Adrenal gland (tissue), 12 donors: ENCODE measurements around the gene BHLHA9. TPM values are rescaled to one million over a fixed set of nuclear protein-coding genes. Genes with fewer than 3 reads are reported as not detected.
"Not testable (repeated sequence)": the region's sequence is repeated elsewhere in the genome, so short reads cannot be mapped to it uniquely, and the experiment has no call there.

ENCODE experiments used
- DNase-seq, 7 donors: peaks; one replicate each; pipeline ENCODE4 v3.0.0-alpha.2; 2019 to 2020
- H3K27ac ChIP-seq, 5 donors: fragments of 200-600 bp; sonication (generic) in 4 of 5; 1 replicate in 3 of 5; 2 replicates in 2 of 5; pipeline versions ENCODE4 v1.5.1 to v1.8.0; 2016 to 2020; ENCODE audit warnings: mild to moderate bottlenecking in 1 of 5
- H3K27me3 ChIP-seq: fragments of 200-600 bp; 2 replicates; pipeline ENCODE4 v1.8.0; 2021
- H3K36me3 ChIP-seq, 2 donors: fragments of 200-600 bp; replicated peaks in 1 of 2; 1 replicate in 1 of 2; 2 replicates in 1 of 2; pipeline versions ENCODE4 v1.5.1 to v1.8.0; 2018 to 2022
- H3K4me1 ChIP-seq, 2 donors: fragments of 200-600 bp; replicated peaks in 1 of 2; 1 replicate in 1 of 2; 2 replicates in 1 of 2; pipeline versions ENCODE4 v1.5.1 to v1.8.0; 2018 to 2021
- H3K4me3 ChIP-seq, 4 donors: fragments of 200-600 bp; sonication (generic) in 3 of 4; one replicate each; pipeline ENCODE4 v1.5.1; 2016 to 2018
- H3K9me3 ChIP-seq, 3 donors: fragments of 200-600 bp; sonication (generic) in 1 of 3; replicated peaks in 1 of 3; 1 replicate in 2 of 3; 2 replicates in 1 of 3; pipeline versions ENCODE4 v1.5.1 to v1.8.0; 2016 to 2021
- POLR2A ChIP-seq, 2 donors: fragments of 450-650 bp; IDR thresholded peaks; one replicate each; pipeline ENCODE4 v1.6.1; 2017; ENCODE audit warnings: antibody characterized with exemption in 2 of 2, mild to moderate bottlenecking in 2 of 2, moderate library complexity in 1 of 2
- WGBS, 4 donors: extraction: QIAGEN DNeasy Blood & Tissue Kit in 2 of 4; methylation state at CpG; one replicate each; pipeline versions ENCODE4 v1.1.5 to v1.1.7; 2013 to 2017; 5-methylcytosine and 5-hydroxymethylcytosine counted together
- intact Hi-C, 2 donors: fragments of 100-400 bp; cut with DNase I; formaldehyde crosslinking; loops; one replicate each; pipeline versions ENCODE4 v1.14.1 to v1.15.0; 2022 to 2023
- polyA plus RNA-seq, 3 donors: library from polyadenylated mRNA; stranded (reverse); fragments of 200-250 nt in 2 of 3; fragments of 350-450 nt in 1 of 3; fragmentation: Illumina TruSeq in 1 of 3; extraction: RNeasy Lipid Tissue Mini Kit (QIAGEN cat#74804) in 1 of 3; gene quantifications; one replicate each; pipeline ENCODE4 v1.2.3, GENCODE V29; 2013 to 2014
- total RNA-seq, 9 donors: library from RNA; depleted of rRNA in 4 of 9; stranded (reverse); fragments of >200 nt in 4 of 9; fragments of 120-200 nt in 1 of 9; fragmentation: NEBNext Ultra II Directional in 1 of 9; extraction: Animal tissue kit (Norgen Biotek cat#: 25700) in 1 of 9; gene quantifications; one replicate each; pipeline versions ENCODE4 v1.1.0 to v1.2.4, GENCODE V29; 2013 to 2023
- TF ChIP-seq, protein P1 (sequence below), 6 experiments: fragments of 450-650 bp in 4 of 6; fragments of 200-600 bp in 2 of 6; sonication (generic) in 1 of 6; IDR thresholded peaks; 1 replicate in 5 of 6; 2 replicates in 1 of 6; pipeline versions ENCODE4 v1.5.1 to v1.8.0; 2016 to 2021; ENCODE audit warnings: antibody characterized with exemption in 6 of 6, mild to moderate bottlenecking in 2 of 6, moderate library complexity in 1 of 6
- donor health status: healthy with polysubstance abuse.
- donor health status: Bipolar disorder and iron deficiency.
- donor health status: DM: yes; HTN: yes; CAD: no.
- donor health status: DM: no; HTN: no; CAD: no.
- donor health status: DM: no; HTN: no; CAD: no.
- donor health status: DM: yes; HTN: yes; CAD: no.

BHLHA9 gene
- total and polyA plus RNA-seq, 12 donors = not detected

DNA sequence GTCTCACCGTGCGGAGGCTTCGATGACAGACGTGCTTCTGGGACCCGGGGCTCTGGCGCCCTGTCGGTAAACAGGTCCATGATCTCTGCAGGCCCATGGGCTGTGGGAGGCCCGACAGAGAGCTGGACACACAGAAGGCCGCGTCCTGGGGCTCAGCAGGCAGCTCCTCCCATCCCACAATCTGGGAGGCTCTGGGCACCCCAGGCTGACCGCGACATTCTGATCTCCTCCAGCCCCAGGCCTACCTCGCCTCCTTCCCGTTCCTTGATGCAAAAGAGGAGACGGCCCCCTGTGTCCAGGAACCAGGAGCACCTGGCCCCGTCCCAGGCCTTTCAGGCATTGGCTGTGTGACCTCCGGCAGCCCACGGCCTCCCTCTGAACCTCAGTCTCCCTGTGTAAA, 32.5 kb downstream of the BHLHA9 start:
- intact Hi-C loops = no loop called here
- TF ChIP-seq, protein P1, sequence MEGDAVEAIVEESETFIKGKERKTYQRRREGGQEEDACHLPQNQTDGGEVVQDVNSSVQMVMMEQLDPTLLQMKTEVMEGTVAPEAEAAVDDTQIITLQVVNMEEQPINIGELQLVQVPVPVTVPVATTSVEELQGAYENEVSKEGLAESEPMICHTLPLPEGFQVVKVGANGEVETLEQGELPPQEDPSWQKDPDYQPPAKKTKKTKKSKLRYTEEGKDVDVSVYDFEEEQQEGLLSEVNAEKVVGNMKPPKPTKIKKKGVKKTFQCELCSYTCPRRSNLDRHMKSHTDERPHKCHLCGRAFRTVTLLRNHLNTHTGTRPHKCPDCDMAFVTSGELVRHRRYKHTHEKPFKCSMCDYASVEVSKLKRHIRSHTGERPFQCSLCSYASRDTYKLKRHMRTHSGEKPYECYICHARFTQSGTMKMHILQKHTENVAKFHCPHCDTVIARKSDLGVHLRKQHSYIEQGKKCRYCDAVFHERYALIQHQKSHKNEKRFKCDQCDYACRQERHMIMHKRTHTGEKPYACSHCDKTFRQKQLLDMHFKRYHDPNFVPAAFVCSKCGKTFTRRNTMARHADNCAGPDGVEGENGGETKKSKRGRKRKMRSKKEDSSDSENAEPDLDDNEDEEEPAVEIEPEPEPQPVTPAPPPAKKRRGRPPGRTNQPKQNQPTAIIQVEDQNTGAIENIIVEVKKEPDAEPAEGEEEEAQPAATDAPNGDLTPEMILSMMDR (IDR thresholded peaks at IDR 0.05) = no peak
- TF ChIP-seq POLR2A (IDR thresholded peaks at IDR 0.05) = no peak
- 76 to 87% (median 84%) methylated on average over 11 to 18 of the region's 18 CpGs for WGBS, 4 donors
- Histone ChIP-seq H3K9me3 (no peaks in the 10 kb centered on the region), H3K4me3 (no peak overlapping the region), H3K4me1 (no peaks in the 10 kb centered on the region), H3K27ac (no peak overlapping the region), H3K36me3 (no peaks in the 10 kb centered on the region), H3K27me3 (peaks cover 17% of the 10 kb centered on the region)
- DNase-seq = no peak

DNA sequence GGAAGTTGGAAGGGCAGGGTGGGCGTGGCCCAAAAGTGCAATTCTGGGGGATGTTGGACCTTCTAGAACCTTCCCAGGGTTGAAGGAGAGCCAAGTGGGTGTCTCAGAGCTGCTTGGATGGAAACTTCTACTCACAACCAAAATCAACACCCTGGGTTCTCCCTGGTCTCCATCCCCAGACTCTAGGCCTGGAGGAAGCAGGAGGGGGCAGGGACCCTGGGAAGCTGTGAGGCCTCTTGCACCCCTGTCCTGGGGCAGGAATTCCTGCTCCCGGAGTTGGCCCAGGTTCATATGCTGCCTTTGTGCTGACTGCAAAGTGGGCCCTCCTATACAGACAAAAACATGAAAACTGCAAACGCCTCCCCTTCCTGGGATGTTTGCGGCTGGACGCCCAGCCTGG, 34.3 kb downstream of the BHLHA9 start:
- Histone ChIP-seq H3K9me3 (no peaks in the 10 kb centered on the region), H3K27me3 (peaks cover 15% of the 10 kb centered on the region), H3K4me1 (no peaks in the 10 kb centered on the region), H3K27ac (no peak overlapping the region), H3K36me3 (no peaks in the 10 kb centered on the region), H3K4me3 (no peak overlapping the region)
- no peak for DNase-seq
- TF ChIP-seq, protein P1 (IDR thresholded peaks at IDR 0.05) = no peak
- no peak for TF ChIP-seq POLR2A (IDR thresholded peaks at IDR 0.05)
- intact Hi-C loops = no loop called here
- 73 to 90% (median 81%) methylated on average over 4 to 5 of the region's 5 CpGs for WGBS, 4 donors

DNA sequence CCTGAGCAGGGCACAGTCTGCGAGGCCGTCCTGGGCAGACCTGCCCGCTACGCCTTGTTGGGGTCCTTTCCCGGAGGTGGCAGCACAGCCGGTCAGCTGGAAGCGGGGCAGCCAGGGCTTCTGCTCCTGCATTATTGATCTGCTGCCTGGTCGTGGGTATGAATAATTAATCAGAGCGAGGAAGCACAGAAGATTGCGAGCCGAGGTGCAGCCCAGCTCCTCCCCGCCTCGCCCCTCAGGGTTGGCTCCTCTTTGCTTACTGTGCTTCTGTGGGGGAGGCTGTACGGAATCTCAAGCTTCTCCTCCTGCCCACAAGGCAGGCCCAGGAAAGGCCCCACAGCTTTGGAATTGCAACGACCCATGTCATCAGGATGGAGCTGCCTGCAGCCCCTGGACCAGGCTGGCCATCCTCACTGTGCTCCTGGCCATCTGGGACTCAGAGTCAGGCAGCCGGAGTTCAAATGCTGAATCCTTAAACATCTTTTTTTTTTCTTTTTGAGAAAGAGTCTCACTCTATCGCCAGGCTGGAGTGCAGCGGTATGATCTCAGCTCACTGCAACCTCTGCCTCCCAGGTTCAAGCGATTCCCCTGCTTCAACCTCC, 34.8 kb downstream of the BHLHA9 start:
- H3K36me3 ChIP-seq = no peaks in the 10 kb centered on the region
- no peaks in the 10 kb centered on the region for H3K4me1 ChIP-seq
- no peak overlapping the region for H3K4me3 ChIP-seq
- H3K9me3 ChIP-seq = no peaks in the 10 kb centered on the region
- DNase-seq = no peak
- H3K27ac ChIP-seq = no peak overlapping the region
- peaks cover 14% of the 10 kb centered on the region for H3K27me3 ChIP-seq
- WGBS, 4 donors = 79 to 86% (median 81%) methylated on average over 6 to 19 of the region's 19 CpGs
- intact Hi-C loops = no loop called here
- no peak for TF ChIP-seq POLR2A (IDR thresholded peaks at IDR 0.05)
- TF ChIP-seq, protein P1 (IDR thresholded peaks at IDR 0.05) = no peak

DNA sequence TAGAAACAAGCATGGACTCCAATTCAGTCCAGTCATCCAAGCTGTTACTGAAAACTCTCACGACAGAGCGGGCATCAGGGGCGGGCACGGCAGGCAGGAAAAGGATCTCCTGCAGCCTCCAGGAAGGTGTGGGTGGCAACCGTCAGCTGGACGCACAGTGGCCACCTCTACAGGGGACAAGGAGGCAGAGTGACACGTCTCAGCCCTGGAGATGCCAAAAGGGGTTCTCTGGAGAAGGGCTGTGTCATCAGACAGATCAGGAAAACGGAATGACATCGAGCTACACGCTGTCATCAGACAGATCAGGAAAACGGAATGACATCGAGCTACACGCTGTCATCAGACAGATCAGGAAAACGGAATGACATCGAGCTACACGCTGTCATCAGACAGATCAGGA, 37.6 kb downstream of the BHLHA9 start:
- DNase-seq, intact Hi-C loops, H3K27ac ChIP-seq, H3K4me3 ChIP-seq, H3K27me3 ChIP-seq, H3K9me3 ChIP-seq, H3K36me3 ChIP-seq, H3K4me1 ChIP-seq: not testable (repeated sequence)
- WGBS, 4 donors = 76 to 82% (median 79%) methylated on average over 7 to 13 of the region's 16 CpGs

DNA sequence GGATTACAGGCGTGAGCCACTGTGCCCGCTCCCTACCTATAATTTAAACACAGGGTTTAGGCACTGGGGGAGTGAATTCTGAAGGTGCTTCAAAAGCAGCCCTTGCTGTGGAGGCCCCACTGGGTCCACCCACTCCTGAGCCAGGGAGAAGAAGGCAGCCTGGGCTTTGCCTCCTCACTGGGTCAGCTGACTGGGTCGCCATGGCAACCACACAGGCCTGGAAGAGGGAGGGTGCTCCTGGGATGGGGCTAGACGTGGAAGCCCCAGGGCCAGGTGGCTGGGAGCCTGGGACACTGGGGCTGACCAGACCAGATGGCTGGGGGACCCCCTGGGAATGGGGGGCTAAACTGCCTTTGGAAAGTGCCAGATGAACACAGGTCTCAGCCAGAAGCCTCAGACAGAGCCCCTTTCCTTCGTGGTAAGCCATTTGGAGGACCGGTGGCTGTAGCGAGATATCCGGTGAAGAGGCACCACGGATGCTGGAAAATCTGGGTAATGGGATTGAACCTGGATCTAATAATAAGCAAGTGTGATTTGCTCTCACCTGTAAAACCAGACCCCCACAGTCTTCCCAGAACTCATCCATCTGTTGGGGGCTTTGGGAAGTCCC, 42.1 kb downstream of the BHLHA9 start:
- TF ChIP-seq POLR2A (IDR thresholded peaks at IDR 0.05) = no peak
- TF ChIP-seq, protein P1 (IDR thresholded peaks at IDR 0.05) = no peak
- Histone ChIP-seq H3K4me3 (no peak overlapping the region), H3K9me3 (no peaks in the 10 kb centered on the region), H3K4me1 (no peaks in the 10 kb centered on the region), H3K27me3 (peaks cover 7% of the 10 kb centered on the region), H3K27ac (no peak overlapping the region), H3K36me3 (no peaks in the 10 kb centered on the region)
- 52 to 77% (median 64%) methylated on average over 8 to 9 of the region's 9 CpGs for WGBS, 4 donors
- intact Hi-C loops = no loop called here
- peak in 2 of 7 donors; percentile 8 to 60 for DNase-seq
